Neural progenitor cell (in vitro differentiated cells): ENCODE results near the gene DYNLRB1. TPM values are rescaled to one million over a fixed set of nuclear protein-coding genes. Genes with fewer than 3 reads are reported as not detected.
A peak's percentile ranks its signal among the peaks of the same experiment; 100 is the strongest.
"Not testable (repeated sequence)": the region's sequence is repeated elsewhere in the genome, so short reads cannot be mapped to it uniquely, and the experiment has no call there.

Source experiments
- DNase-seq: peaks from one replicate; pipeline ENCODE4 v3.0.0-alpha.2; 2016; ENCODE audit warnings: low spot score
- H2AFZ ChIP-seq: fragments of 200-600 bp; sonication (generic); replicated peaks from 2 replicates; pipeline ENCODE4 v1.6.1; 2016; ENCODE audit warnings: antibody characterized with exemption
- H3F3A ChIP-seq: fragments of 200-600 bp; sonication (generic); 2 replicates; pipeline ENCODE4 v1.6.1; 2016; ENCODE audit warnings: antibody characterized with exemption, low read depth
- H3K27ac ChIP-seq: fragments of 200-600 bp; sonication (generic); 2 replicates; pipeline ENCODE4 v1.5.1; 2016; ENCODE audit warnings: mild to moderate bottlenecking
- H3K27me3 ChIP-seq: fragments of 200-600 bp; sonication (generic); 2 replicates; pipeline ENCODE4 v1.6.1; 2016; ENCODE audit warnings: mild to moderate bottlenecking, moderate library complexity
- H3K36me3 ChIP-seq: fragments of 200-600 bp; sonication (generic); 2 replicates; pipeline ENCODE4 v1.5.1; 2016
- H3K4me1 ChIP-seq: fragments of 200-600 bp; sonication (generic); 2 replicates; pipeline ENCODE4 v1.6.1; 2016; ENCODE audit warnings: mixed run types
- H3K4me2 ChIP-seq: fragments of 200-600 bp; sonication (generic); 2 replicates; pipeline ENCODE4 v1.6.1; 2016
- H3K4me3 ChIP-seq: fragments of 200-600 bp; sonication (generic); 2 replicates; pipeline ENCODE4 v1.5.1; 2016
- H3K79me2 ChIP-seq: fragments of 200-600 bp; sonication (generic); 2 replicates; pipeline ENCODE4 v1.6.1; 2016; ENCODE audit warnings: low read depth
- H3K9ac ChIP-seq: fragments of 200-600 bp; sonication (generic); 2 replicates; pipeline ENCODE4 v1.6.1; 2016
- H3K9me3 ChIP-seq: fragments of 200-600 bp; sonication (generic); 2 replicates; pipeline ENCODE4 v1.5.1; 2016; ENCODE audit warnings: low read depth
- H4K20me1 ChIP-seq: fragments of 200-600 bp; sonication (generic); 2 replicates; pipeline ENCODE4 v1.6.1; 2016; ENCODE audit warnings: low read depth
- H3K27ac Mint-ChIP-seq: 3 replicates; pipeline ENCODE4 v1.8.0; 2021; ENCODE audit warnings: mixed read lengths
- H3K27me3 Mint-ChIP-seq: 2 replicates; pipeline ENCODE4 v1.8.0; 2022; ENCODE audit warnings: low read depth, mild to moderate bottlenecking, inconsistent platforms, moderate library complexity, mixed read lengths; ENCODE audit not compliant: insufficient read depth
- H3K36me3 Mint-ChIP-seq: 3 replicates; pipeline ENCODE4 v1.8.0; 2021; ENCODE audit warnings: mixed read lengths
- H3K4me1 Mint-ChIP-seq: 3 replicates; pipeline ENCODE4 v1.8.0; 2021; ENCODE audit warnings: mixed read lengths
- H3K4me3 Mint-ChIP-seq: 3 replicates; pipeline ENCODE4 v1.8.0; 2021; ENCODE audit warnings: mild to moderate bottlenecking, moderate library complexity, mixed read lengths
- H3K9me3 Mint-ChIP-seq: 3 replicates; pipeline ENCODE4 v1.8.0; 2020; ENCODE audit warnings: mixed read lengths
- EZH2 ChIP-seq: fragments of 200-600 bp; sonication (generic); IDR thresholded peaks from 2 replicates; pipeline ENCODE4 v1.6.1; 2017; ENCODE audit warnings: antibody characterized with exemption, mild to moderate bottlenecking, moderate library complexity
- EZH2phosphoT487 ChIP-seq: fragments of 200-600 bp; sonication (generic); IDR thresholded peaks from 2 replicates; pipeline ENCODE4 v1.6.1; 2017; ENCODE audit warnings: antibody characterized with exemption
- total RNA-seq: library from RNA; depleted of rRNA; stranded (reverse); fragments of >200 nt; gene quantifications from 2 replicates; pipeline ENCODE4 v1.2.3, GENCODE V29; 2015; ENCODE audit warnings: low replicate concordance
- TF ChIP-seq, protein P1 (sequence below): fragments of 200-600 bp; sonication (generic); IDR thresholded peaks from 2 replicates; pipeline ENCODE4 v1.5.1; 2017; ENCODE audit warnings: antibody characterized with exemption, mild to moderate bottlenecking

DYNLRB1 gene
- total RNA-seq, 1 donor from 2014 or later, result 73.1 TPM

DNA sequence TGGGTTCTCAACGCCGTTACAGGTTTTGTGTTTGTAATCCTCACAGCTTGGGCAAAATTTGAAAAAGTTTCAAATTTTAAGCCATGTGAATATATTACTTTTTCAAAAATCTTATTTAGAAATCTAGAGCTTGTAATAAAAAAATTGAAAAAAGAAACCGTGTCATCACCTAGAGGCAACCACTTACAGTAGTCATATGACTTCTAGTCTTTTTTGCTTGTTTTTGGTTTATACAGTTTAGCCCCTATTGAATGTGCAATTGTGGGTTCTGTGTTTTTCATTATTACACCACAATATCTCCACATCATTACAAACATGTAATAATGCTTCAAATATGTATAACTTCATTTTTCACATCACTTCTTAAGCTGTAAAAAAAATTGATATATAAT is 888 bp downstream of the DYNLRB1 start:
- peak overlapping the region; percentile 82 for H3K4me2 ChIP-seq
- H3K27me3 Mint-ChIP-seq, result peaks cover 3% of the 10 kb centered on the region
- H3K9ac ChIP-seq, result peak overlapping the region; percentile 84
- H3K9me3 Mint-ChIP-seq, result peaks cover 2% of the 10 kb centered on the region
- no peak overlapping the region for H2AFZ ChIP-seq
- peak overlapping the region; percentile 79 for H3K4me3 ChIP-seq
- peaks cover 3% of the 10 kb centered on the region for H3K4me1 ChIP-seq
- peak overlapping the region; percentile 99 for H3K4me3 Mint-ChIP-seq
- H3K27ac Mint-ChIP-seq, result peak overlapping the region; percentile 81
- H3K9me3 ChIP-seq, result no peaks in the 10 kb centered on the region
- no peak overlapping the region for H3K27ac ChIP-seq
- H3K36me3 ChIP-seq, result no peaks in the 10 kb centered on the region
- H3K4me1 Mint-ChIP-seq, result peaks cover 31% of the 10 kb centered on the region
- peaks cover 56% of the 10 kb centered on the region for H3K79me2 ChIP-seq
- DNase-seq, result no peak
- no peaks in the 10 kb centered on the region for H3K27me3 ChIP-seq
- no peak for TF ChIP-seq EZH2
- TF ChIP-seq EZH2phosphoT487, result no peak
- TF ChIP-seq, protein P1, sequence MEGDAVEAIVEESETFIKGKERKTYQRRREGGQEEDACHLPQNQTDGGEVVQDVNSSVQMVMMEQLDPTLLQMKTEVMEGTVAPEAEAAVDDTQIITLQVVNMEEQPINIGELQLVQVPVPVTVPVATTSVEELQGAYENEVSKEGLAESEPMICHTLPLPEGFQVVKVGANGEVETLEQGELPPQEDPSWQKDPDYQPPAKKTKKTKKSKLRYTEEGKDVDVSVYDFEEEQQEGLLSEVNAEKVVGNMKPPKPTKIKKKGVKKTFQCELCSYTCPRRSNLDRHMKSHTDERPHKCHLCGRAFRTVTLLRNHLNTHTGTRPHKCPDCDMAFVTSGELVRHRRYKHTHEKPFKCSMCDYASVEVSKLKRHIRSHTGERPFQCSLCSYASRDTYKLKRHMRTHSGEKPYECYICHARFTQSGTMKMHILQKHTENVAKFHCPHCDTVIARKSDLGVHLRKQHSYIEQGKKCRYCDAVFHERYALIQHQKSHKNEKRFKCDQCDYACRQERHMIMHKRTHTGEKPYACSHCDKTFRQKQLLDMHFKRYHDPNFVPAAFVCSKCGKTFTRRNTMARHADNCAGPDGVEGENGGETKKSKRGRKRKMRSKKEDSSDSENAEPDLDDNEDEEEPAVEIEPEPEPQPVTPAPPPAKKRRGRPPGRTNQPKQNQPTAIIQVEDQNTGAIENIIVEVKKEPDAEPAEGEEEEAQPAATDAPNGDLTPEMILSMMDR, result no peak
- peaks cover 26% of the 10 kb centered on the region for H3F3A ChIP-seq
- H3K36me3 Mint-ChIP-seq, result peaks cover 14% of the 10 kb centered on the region
- peaks cover 44% of the 10 kb centered on the region for H4K20me1 ChIP-seq

DNA sequence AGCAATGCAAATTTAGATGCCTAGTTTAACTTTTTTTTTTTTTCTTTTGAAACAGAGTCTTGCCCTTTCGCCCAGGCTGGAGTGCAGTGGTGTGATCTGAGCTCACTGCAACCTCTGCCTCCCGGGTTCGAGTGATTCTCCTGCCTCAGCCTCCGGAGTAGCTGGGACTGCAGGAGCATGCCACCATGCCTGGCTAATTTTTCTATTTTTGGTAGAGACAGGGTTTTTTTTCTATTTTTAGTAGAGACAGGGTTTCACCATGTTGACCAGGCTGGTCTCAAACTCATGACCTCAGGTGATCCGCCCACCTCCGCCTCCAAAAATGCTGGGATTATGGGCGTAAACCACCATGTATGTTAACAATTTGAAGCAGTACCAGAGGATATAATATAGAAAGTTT is 2.6 kb downstream of the DYNLRB1 start:
- not testable (repeated sequence) for H3K4me1 ChIP-seq, H3K9me3 ChIP-seq, H2AFZ ChIP-seq, H3K36me3 ChIP-seq, H3K27me3 ChIP-seq, H3K9ac ChIP-seq, H3K4me2 ChIP-seq, DNase-seq, H3K27ac Mint-ChIP-seq, H3K4me3 Mint-ChIP-seq, H3K27me3 Mint-ChIP-seq, H3K27ac ChIP-seq, H3K9me3 Mint-ChIP-seq, H3K4me3 ChIP-seq
- peaks cover 31% of the 10 kb centered on the region for H3F3A ChIP-seq
- peaks cover 73% of the 10 kb centered on the region for H3K79me2 ChIP-seq
- H3K36me3 Mint-ChIP-seq, result peaks cover 15% of the 10 kb centered on the region
- peaks cover 31% of the 10 kb centered on the region for H3K4me1 Mint-ChIP-seq
- H4K20me1 ChIP-seq, result peaks cover 61% of the 10 kb centered on the region

DNA sequence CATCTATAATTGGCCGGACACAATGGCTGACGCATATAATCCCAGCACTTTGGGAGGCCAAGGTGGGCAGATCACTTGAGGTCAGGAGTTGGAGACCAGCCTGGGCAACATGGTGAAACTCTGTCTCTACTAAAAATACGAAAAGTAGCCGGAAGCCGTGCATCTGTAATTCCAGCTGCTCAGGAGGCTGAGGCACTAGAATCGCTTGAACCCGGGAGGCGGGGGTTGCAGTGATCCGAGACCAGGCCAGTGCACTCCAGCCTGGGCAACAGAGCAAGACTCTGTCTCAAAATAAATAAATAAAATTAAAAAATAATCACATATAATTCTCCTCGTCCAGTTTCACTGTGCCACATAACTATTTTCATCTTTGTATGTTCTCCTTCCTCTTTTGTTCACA is 3.6 kb downstream of the DYNLRB1 start:
- H3K4me3 Mint-ChIP-seq, H3K27me3 ChIP-seq, H3K4me2 ChIP-seq, H3K4me1 ChIP-seq, H3K27ac Mint-ChIP-seq, H2AFZ ChIP-seq, DNase-seq, H3K9me3 ChIP-seq, H3K36me3 ChIP-seq, H3K9ac ChIP-seq, H3K27me3 Mint-ChIP-seq, H3K9me3 Mint-ChIP-seq, H3K4me3 ChIP-seq, H3K27ac ChIP-seq: not testable (repeated sequence)
- H3F3A ChIP-seq, result peaks cover 24% of the 10 kb centered on the region
- H3K79me2 ChIP-seq, result peaks cover 83% of the 10 kb centered on the region
- peaks cover 24% of the 10 kb centered on the region for H3K4me1 Mint-ChIP-seq
- peaks cover 15% of the 10 kb centered on the region for H3K36me3 Mint-ChIP-seq
- peaks cover 71% of the 10 kb centered on the region for H4K20me1 ChIP-seq

GRCh38 chr20:34522969-34523871 is 7.0 kb downstream of the DYNLRB1 start:
- H3K9ac ChIP-seq, result no peak overlapping the region
- H3K4me2 ChIP-seq, result no peak overlapping the region
- H3K27me3 ChIP-seq, result no peaks in the 10 kb centered on the region
- H3K36me3 ChIP-seq, result no peaks in the 10 kb centered on the region
- Mint-ChIP-seq H3K9me3 (no peaks in the 10 kb centered on the region), H3K27ac (no peak overlapping the region), H3K4me3 (no peak overlapping the region), H3K27me3 (no peaks in the 10 kb centered on the region), H3K36me3 (peaks cover 24% of the 10 kb centered on the region), H3K4me1 (peaks cover 3% of the 10 kb centered on the region)
- H3K4me3 ChIP-seq, result no peak overlapping the region
- DNase-seq, result peak; percentile 69
- H3K27ac ChIP-seq, result no peak overlapping the region
- no peaks in the 10 kb centered on the region for H3K9me3 ChIP-seq
- TF ChIP-seq, protein P1, result peak; percentile 62
- TF ChIP-seq EZH2, result no peak
- no peak for TF ChIP-seq EZH2phosphoT487
- peaks cover 5% of the 10 kb centered on the region for H3F3A ChIP-seq
- H3K79me2 ChIP-seq, result peaks cover 76% of the 10 kb centered on the region
- H4K20me1 ChIP-seq, result peaks cover 63% of the 10 kb centered on the region
- H2AFZ ChIP-seq, result no peak overlapping the region
- H3K4me1 ChIP-seq, result no peaks in the 10 kb centered on the region
